Measurements from ENCODE around the gene AGAP3.

The AGAP3 gene

GRCh38 chr7:151110941-151111645 is 24.8 kb downstream of the AGAP3 start:
- DNase-seq, result peak; percentile 67

GRCh38 chr7:151113344-151114150 is 27.3 kb downstream of the AGAP3 start:
- peak; percentile 92 for DNase-seq

GRCh38 chr7:151114151-151115090 is 28.1 kb downstream of the AGAP3 start:
- DNase-seq, result no peak

GRCh38 chr7:151115121-151115835 is 29.0 kb downstream of the AGAP3 start:
- DNase-seq, result peak; percentile 40

GRCh38 chr7:151115836-151116418 is 29.7 kb downstream of the AGAP3 start:
- DNase-seq, result no peak

GRCh38 chr7:151116603-151117440 is 30.5 kb downstream of the AGAP3 start:
- DNase-seq, result no peak

GRCh38 chr7:151117565-151117964 is 31.3 kb downstream of the AGAP3 start:
- no peak for DNase-seq

- no peak for DNase-seq
Measured at GRCh38 chr7:151118108-151119054, 32.1 kb downstream of the AGAP3 start.

GRCh38 chr7:151119055-151119415 is 32.8 kb downstream of the AGAP3 start:
- no peak for DNase-seq

- no peak for DNase-seq
Measured at GRCh38 chr7:151119902-151120301, 33.6 kb downstream of the AGAP3 start.

- no peak for DNase-seq
Measured at GRCh38 chr7:151120896-151121295, 34.6 kb downstream of the AGAP3 start.

GRCh38 chr7:151121380-151122170 is 35.3 kb downstream of the AGAP3 start:
- DNase-seq, result no peak

- DNase-seq, result no peak
Measured at GRCh38 chr7:151122276-151122675, 36.0 kb downstream of the AGAP3 start.

GRCh38 chr7:151122796-151123157 is 36.5 kb downstream of the AGAP3 start:
- no peak for DNase-seq

- no peak for DNase-seq
Measured at GRCh38 chr7:151123158-151123821, 37.0 kb downstream of the AGAP3 start.

- DNase-seq, result peak; percentile 74
Measured at GRCh38 chr7:151123822-151124464, 37.7 kb downstream of the AGAP3 start.

GRCh38 chr7:151124481-151124880 is 38.2 kb downstream of the AGAP3 start:
- DNase-seq, result no peak

GRCh38 chr7:151124899-151125399 is 38.7 kb downstream of the AGAP3 start:
- no peak for DNase-seq

Measured in fibroblast of skin of right biceps (primary cell).